Fibroblast of skin of left biceps (primary cell): ENCODE data around the gene NSFL1C.
A peak's percentile ranks its signal among the peaks of the same experiment; 100 is the strongest.
"Not testable (repeated sequence)": the region's sequence is repeated elsewhere in the genome, so short reads cannot be mapped to it uniquely, and the experiment has no call there.

Source experiments
- DNase-seq, 2 experiments: peaks; one replicate each; pipeline ENCODE4 v3.0.0-alpha.2; 2013; ENCODE audit warnings: low read depth in 2 of 2

Gene NSFL1C

GRCh38 chr20:1466211-1467081, at the start of gene NSFL1C:
Gene NSFL1C, minus strand, starts transcription at chr20:1466849. Its CDS starts 25 bp downstream, at chr20:1466824.
- DNase-seq, result peak; percentile 80 to 81

GRCh38 chr20:1513801-1514200, 47.2 kb upstream of the NSFL1C start:
- no peak for DNase-seq

- no peak for DNase-seq
Measured at GRCh38 chr20:1509237-1509636, 42.6 kb upstream of the NSFL1C start.

- no peak for DNase-seq
Measured at GRCh38 chr20:1508574-1508973, 41.9 kb upstream of the NSFL1C start.

- no peak for DNase-seq
Measured at GRCh38 chr20:1507276-1507675, 40.6 kb upstream of the NSFL1C start.

GRCh38 chr20:1505871-1506270, 39.2 kb upstream of the NSFL1C start:
- DNase-seq, result no peak

- DNase-seq, result no peak
Measured at GRCh38 chr20:1505361-1505760, 38.7 kb upstream of the NSFL1C start.

GRCh38 chr20:1503564-1504227, 37.0 kb upstream of the NSFL1C start:
- DNase-seq, result peak; percentile 54 to 56

GRCh38 chr20:1500496-1500895, 33.8 kb upstream of the NSFL1C start:
- no peak for DNase-seq

- no peak for DNase-seq
Measured at GRCh38 chr20:1499528-1500420, 33.1 kb upstream of the NSFL1C start.

- not testable (repeated sequence) for DNase-seq
Measured at GRCh38 chr20:1497371-1497770, 30.7 kb upstream of the NSFL1C start.

- DNase-seq, result no peak
Measured at GRCh38 chr20:1496930-1497329, 30.3 kb upstream of the NSFL1C start.

- no peak for DNase-seq
Measured at GRCh38 chr20:1494436-1494835, 27.8 kb upstream of the NSFL1C start.

GRCh38 chr20:1493536-1493935, 26.9 kb upstream of the NSFL1C start:
- no peak for DNase-seq

- DNase-seq, result no peak
Measured at GRCh38 chr20:1491860-1492642, 25.4 kb upstream of the NSFL1C start.

- DNase-seq, result no peak
Measured at GRCh38 chr20:1491281-1491840, 24.7 kb upstream of the NSFL1C start, which contains the start of gene SIRPB2. Gene SIRPB2, minus strand, starts transcription at chr20:1491420. Its CDS starts 61 bp downstream, at chr20:1491359.

GRCh38 chr20:1490643-1491195, 24.1 kb upstream of the NSFL1C start:
- no peak for DNase-seq

GRCh38 chr20:1489764-1490436, 23.3 kb upstream of the NSFL1C start:
- DNase-seq, result no peak

- DNase-seq, result no peak
Measured at GRCh38 chr20:1489325-1489724, 22.7 kb upstream of the NSFL1C start.

GRCh38 chr20:1486566-1486965, 19.9 kb upstream of the NSFL1C start:
- DNase-seq, result no peak
